Midbrain (tissue), 1 donor: ENCODE results near the gene LBR.

Experiments
- DNase-seq: peaks from one replicate; lab custom pipeline; 2025; lab: John Stamatoyannopoulos, UW

LBR gene

GRCh38 chr1:225445639-225446594, 18.1 kb upstream of the LBR start:
- no peak for DNase-seq

GRCh38 chr1:225442123-225442505, 14.3 kb upstream of the LBR start:
- no peak for DNase-seq

- no peak for DNase-seq
These were observed 13.7 kb upstream of the LBR start for GRCh38 chr1:225441314-225442122.

GRCh38 chr1:225440380-225441221, 12.8 kb upstream of the LBR start:
- DNase-seq, result no peak

- DNase-seq, result peak; percentile 29
These were observed 10.0 kb upstream of the LBR start for GRCh38 chr1:225437710-225438437.

GRCh38 chr1:225435957-225436392, 8.1 kb upstream of the LBR start:
- no peak for DNase-seq

- no peak for DNase-seq
These were observed 7.6 kb upstream of the LBR start for GRCh38 chr1:225435487-225435886.

- no peak for DNase-seq
These were observed 7.2 kb upstream of the LBR start for GRCh38 chr1:225435076-225435475.

GRCh38 chr1:225434046-225434445, 6.2 kb upstream of the LBR start:
- DNase-seq, result no peak

GRCh38 chr1:225431081-225431863, 3.4 kb upstream of the LBR start:
- no peak for DNase-seq

- no peak for DNase-seq
These were observed 2.5 kb upstream of the LBR start for GRCh38 chr1:225430301-225430700.

GRCh38 chr1:225428881-225429455, 1.1 kb upstream of the LBR start:
- DNase-seq, result no peak

- peak; percentile 98 for DNase-seq
These were observed 436 bp upstream of the LBR start for GRCh38 chr1:225428068-225428880.

- peak; percentile 24 for DNase-seq
These were observed 1.2 kb downstream of the LBR start for GRCh38 chr1:225426395-225427234.

- no peak for DNase-seq
These were observed 2.5 kb downstream of the LBR start for GRCh38 chr1:225425201-225425786.

GRCh38 chr1:225424562-225425200, 3.2 kb downstream of the LBR start:
- DNase-seq, result no peak

GRCh38 chr1:225423518-225423855, 4.4 kb downstream of the LBR start:
- no peak for DNase-seq
